ENCODE data around the gene CCDC68.

- TF ChIP-seq, protein P1, sequence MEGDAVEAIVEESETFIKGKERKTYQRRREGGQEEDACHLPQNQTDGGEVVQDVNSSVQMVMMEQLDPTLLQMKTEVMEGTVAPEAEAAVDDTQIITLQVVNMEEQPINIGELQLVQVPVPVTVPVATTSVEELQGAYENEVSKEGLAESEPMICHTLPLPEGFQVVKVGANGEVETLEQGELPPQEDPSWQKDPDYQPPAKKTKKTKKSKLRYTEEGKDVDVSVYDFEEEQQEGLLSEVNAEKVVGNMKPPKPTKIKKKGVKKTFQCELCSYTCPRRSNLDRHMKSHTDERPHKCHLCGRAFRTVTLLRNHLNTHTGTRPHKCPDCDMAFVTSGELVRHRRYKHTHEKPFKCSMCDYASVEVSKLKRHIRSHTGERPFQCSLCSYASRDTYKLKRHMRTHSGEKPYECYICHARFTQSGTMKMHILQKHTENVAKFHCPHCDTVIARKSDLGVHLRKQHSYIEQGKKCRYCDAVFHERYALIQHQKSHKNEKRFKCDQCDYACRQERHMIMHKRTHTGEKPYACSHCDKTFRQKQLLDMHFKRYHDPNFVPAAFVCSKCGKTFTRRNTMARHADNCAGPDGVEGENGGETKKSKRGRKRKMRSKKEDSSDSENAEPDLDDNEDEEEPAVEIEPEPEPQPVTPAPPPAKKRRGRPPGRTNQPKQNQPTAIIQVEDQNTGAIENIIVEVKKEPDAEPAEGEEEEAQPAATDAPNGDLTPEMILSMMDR (IDR thresholded peaks at IDR 0.05) = no peak
- TF ChIP-seq POLR2A (IDR thresholded peaks at IDR 0.05) = no peak
These were observed 12.2 kb downstream of the CCDC68 start for GRCh38 chr18:54947091-54947490.
